ENCODE measurements around the gene LIPC.

LIPC gene

GRCh38 chr15:58416963-58417362 is 14.8 kb upstream of the LIPC start:
- POLR2A ChIA-PET, result no interaction called here
- no peak for TF ChIP-seq CTCF (IDR thresholded peaks at IDR 0.05; ENCODE audit: insufficient read depth, low read length, missing control alignments)
- CTCF ChIA-PET, result no interaction called here
- no peak for DNase-seq (ENCODE audit: low read depth, low spot score)
- no peak overlapping the region for H3K4me3 ChIP-seq (ENCODE audit: low read depth, low read length)

GRCh38 chr15:58418135-58418534 is 13.7 kb upstream of the LIPC start:
- CTCF ChIA-PET, result interaction anchor here (0.6 kb wide), 1 partner anchor 213 kb away, joined by 3 read pairs; no protein-coding TSS in a partner anchor
- no peak for DNase-seq (ENCODE audit: low read depth, low spot score)
- TF ChIP-seq CTCF (IDR thresholded peaks at IDR 0.05; ENCODE audit: insufficient read depth, low read length, missing control alignments), result no peak
- no peak overlapping the region for H3K4me3 ChIP-seq (ENCODE audit: low read depth, low read length)
- POLR2A ChIA-PET, result no interaction called here

GRCh38 chr15:58419803-58420524 is 11.8 kb upstream of the LIPC start:
- DNase-seq (ENCODE audit: low read depth, low spot score), result no peak
- H3K4me3 ChIP-seq (ENCODE audit: low read depth, low read length), result no peak overlapping the region
- ChIA-PET CTCF (interaction anchor here (1.2 kb wide), 1 partner anchor 16 kb away, joined by 3 read pairs; no protein-coding TSS in a partner anchor), POLR2A (no interaction called here)
- no peak for TF ChIP-seq CTCF (IDR thresholded peaks at IDR 0.05; ENCODE audit: insufficient read depth, low read length, missing control alignments)

GRCh38 chr15:58420579-58421043 is 11.2 kb upstream of the LIPC start:
- H3K4me3 ChIP-seq (ENCODE audit: low read depth, low read length), result no peak overlapping the region
- ChIA-PET CTCF (interaction anchor here (1.2 kb wide), 1 partner anchor 15 kb away, joined by 3 read pairs; no protein-coding TSS in a partner anchor), POLR2A (no interaction called here)
- TF ChIP-seq CTCF (IDR thresholded peaks at IDR 0.05; ENCODE audit: insufficient read depth, low read length, missing control alignments), result no peak
- DNase-seq (ENCODE audit: low read depth, low spot score), result no peak

GRCh38 chr15:58423205-58423604 is 8.6 kb upstream of the LIPC start:
- CTCF ChIA-PET, result no interaction called here
- no peak for TF ChIP-seq CTCF (IDR thresholded peaks at IDR 0.05; ENCODE audit: insufficient read depth, low read length, missing control alignments)
- no peak for DNase-seq (ENCODE audit: low read depth, low spot score)
- POLR2A ChIA-PET, result no interaction called here
- H3K4me3 ChIP-seq (ENCODE audit: low read depth, low read length), result no peak overlapping the region

- TF ChIP-seq CTCF (IDR thresholded peaks at IDR 0.05; ENCODE audit: insufficient read depth, low read length, missing control alignments), result no peak
- CTCF ChIA-PET, result interaction anchor here (0.9 kb wide), 1 partner anchor 347 kb away, joined by 3 read pairs; the partner anchor contains the start of gene MINDY2
- H3K4me3 ChIP-seq (ENCODE audit: low read depth, low read length), result no peak overlapping the region
- DNase-seq (ENCODE audit: low read depth, low spot score), result no peak
- POLR2A ChIA-PET, result no interaction called here
These were observed 7.8 kb upstream of the LIPC start for GRCh38 chr15:58423831-58424608.

Data from AG04449 (cell line).